ENCODE measurements around the gene ITSN1. TPM values are rescaled to one million over a fixed set of nuclear protein-coding genes. Genes with fewer than 3 reads are reported as not detected.
"Not testable (repeated sequence)": the region's sequence is repeated elsewhere in the genome, so short reads cannot be mapped to it uniquely, and the experiment has no call there.

Gene ITSN1
- total RNA-seq, 2 experiments from 2014 or later = 5.7 to 7.3 TPM

GRCh38 chr21:33664135-33664534 lies 21.8 kb downstream of the ITSN1 start:
- ChIA-PET CTCF (no interaction called here), POLR2A (no interaction called here)
- intact Hi-C loops (cut with DNase I, micrococcal nuclease) = no loop called here

GRCh38 chr21:33666153-33666552 lies 23.9 kb downstream of the ITSN1 start:
- H3K27ac Mint-ChIP-seq = no peak overlapping the region
- H3K36me3 Mint-ChIP-seq (ENCODE audit: low read depth) = no peaks in the 10 kb centered on the region
- intact Hi-C loops (cut with DNase I, micrococcal nuclease) = no loop called here
- CTCF ChIA-PET = interaction anchor here (0.6 to 1.5 kb wide), 3 partner anchors 19 to 56 kb away, joined by 3 to 4 read pairs (median 3); no protein-coding TSS in a partner anchor
- H3K27me3 Mint-ChIP-seq = no peaks in the 10 kb centered on the region
- H3K4me1 Mint-ChIP-seq = no peaks in the 10 kb centered on the region
- H3K9me3 Mint-ChIP-seq (ENCODE audit: low read depth) = peaks cover under 1% of the 10 kb centered on the region
- ATAC-seq (no peak), DNase-seq (no peak)
- H3K4me3 Mint-ChIP-seq = no peak overlapping the region
- POLR2A ChIA-PET = no interaction called here

More at GRCh38 chr21:33664135-33664534, 21.8 kb downstream of the ITSN1 start:
- ATAC-seq (no peak), DNase-seq (no peak)
- H3K27me3 Mint-ChIP-seq = no peaks in the 10 kb centered on the region
- no peak overlapping the region for H3K4me3 Mint-ChIP-seq
- H3K4me1 Mint-ChIP-seq = no peaks in the 10 kb centered on the region
- H3K9me3 Mint-ChIP-seq (ENCODE audit: low read depth) = peaks cover 1% of the 10 kb centered on the region
- H3K27ac Mint-ChIP-seq = no peak overlapping the region
- no peaks in the 10 kb centered on the region for H3K36me3 Mint-ChIP-seq (ENCODE audit: low read depth)

GRCh38 chr21:33667636-33668035 lies 25.3 kb downstream of the ITSN1 start:
- H3K27ac Mint-ChIP-seq = no peak overlapping the region
- no peak for ATAC-seq
- H3K4me1 Mint-ChIP-seq = no peaks in the 10 kb centered on the region
- CTCF ChIA-PET = interaction anchor here (1.1 kb wide), 1 partner anchor 18 kb away, joined by 3 read pairs; no protein-coding TSS in a partner anchor
- POLR2A ChIA-PET = no interaction called here
- no peak for DNase-seq
- H3K27me3 Mint-ChIP-seq = no peaks in the 10 kb centered on the region
- no peak overlapping the region for H3K4me3 Mint-ChIP-seq
- no peaks in the 10 kb centered on the region for H3K36me3 Mint-ChIP-seq (ENCODE audit: low read depth)
- H3K9me3 Mint-ChIP-seq (ENCODE audit: low read depth) = no peaks in the 10 kb centered on the region
- intact Hi-C loops (cut with DNase I, micrococcal nuclease) = no loop called here

- DNase-seq (no peak), ATAC-seq (no peak)
- ChIA-PET POLR2A (no interaction called here), CTCF (no interaction called here)
- H3K4me3 Mint-ChIP-seq = no peak overlapping the region
- H3K36me3 Mint-ChIP-seq (ENCODE audit: low read depth) = no peaks in the 10 kb centered on the region
- H3K9me3 Mint-ChIP-seq (ENCODE audit: low read depth) = no peaks in the 10 kb centered on the region
- intact Hi-C loops (cut with DNase I, micrococcal nuclease) = no loop called here
- no peaks in the 10 kb centered on the region for H3K4me1 Mint-ChIP-seq
- H3K27me3 Mint-ChIP-seq = no peaks in the 10 kb centered on the region
- no peak overlapping the region for H3K27ac Mint-ChIP-seq
These were observed 25.9 kb downstream of the ITSN1 start for GRCh38 chr21:33668180-33668579.

GRCh38 chr21:33668620-33669019 lies 26.3 kb downstream of the ITSN1 start:
- ChIA-PET POLR2A (no interaction called here), CTCF (interaction anchor here (0.7 kb wide), 1 partner anchor 16 kb away, joined by 3 read pairs; no protein-coding TSS in a partner anchor)
- Mint-ChIP-seq H3K9me3 (ENCODE audit: low read depth) (no peaks in the 10 kb centered on the region), H3K27ac (no peak overlapping the region), H3K4me3 (no peak overlapping the region), H3K27me3 (no peaks in the 10 kb centered on the region), H3K4me1 (no peaks in the 10 kb centered on the region), H3K36me3 (ENCODE audit: low read depth) (no peaks in the 10 kb centered on the region)
- ATAC-seq (no peak), DNase-seq (no peak)
- intact Hi-C loops (cut with DNase I, micrococcal nuclease) = no loop called here

GRCh38 chr21:33670076-33670978 lies 28.0 kb downstream of the ITSN1 start:
- Mint-ChIP-seq H3K4me3 (no peak overlapping the region), H3K27me3 (no peaks in the 10 kb centered on the region), H3K36me3 (ENCODE audit: low read depth) (no peaks in the 10 kb centered on the region), H3K4me1 (no peaks in the 10 kb centered on the region), H3K27ac (no peak overlapping the region), H3K9me3 (ENCODE audit: low read depth) (no peaks in the 10 kb centered on the region)
- ChIA-PET POLR2A (no interaction called here), CTCF (no interaction called here)
- ATAC-seq = no peak
- intact Hi-C loops (cut with DNase I, micrococcal nuclease) = no loop called here
- DNase-seq = peak; percentile 32

GRCh38 chr21:33673473-33673872 lies 31.2 kb downstream of the ITSN1 start:
- Mint-ChIP-seq H3K36me3 (ENCODE audit: low read depth) (no peaks in the 10 kb centered on the region), H3K4me3 (no peak overlapping the region), H3K27ac (no peak overlapping the region), H3K9me3 (ENCODE audit: low read depth) (no peaks in the 10 kb centered on the region), H3K27me3 (no peaks in the 10 kb centered on the region), H3K4me1 (no peaks in the 10 kb centered on the region)
- intact Hi-C loops (cut with DNase I, micrococcal nuclease) = no loop called here
- ChIA-PET CTCF (interaction anchor here (1.6 kb wide), 1 partner anchor 68 kb away, joined by 5 read pairs; no protein-coding TSS in a partner anchor), POLR2A (no interaction called here)
- ATAC-seq (no peak), DNase-seq (no peak)

GRCh38 chr21:33674226-33674625 lies 31.9 kb downstream of the ITSN1 start:
- Mint-ChIP-seq H3K9me3 (ENCODE audit: low read depth) (no peaks in the 10 kb centered on the region), H3K27ac (no peak overlapping the region), H3K36me3 (ENCODE audit: low read depth) (no peaks in the 10 kb centered on the region), H3K4me1 (no peaks in the 10 kb centered on the region), H3K27me3 (no peaks in the 10 kb centered on the region), H3K4me3 (no peak overlapping the region)
- ChIA-PET CTCF (interaction anchor here (1.6 kb wide), 1 partner anchor 68 kb away, joined by 5 read pairs; no protein-coding TSS in a partner anchor), POLR2A (no interaction called here)
- no peak for ATAC-seq
- intact Hi-C loops (cut with DNase I, micrococcal nuclease) = no loop called here
- no peak for DNase-seq

- H3K4me3 Mint-ChIP-seq; DNase-seq; ATAC-seq; intact Hi-C loops (cut with DNase I, micrococcal nuclease); H3K4me1 Mint-ChIP-seq; H3K9me3 Mint-ChIP-seq (ENCODE audit: low read depth); CTCF ChIA-PET; H3K27me3 Mint-ChIP-seq; H3K27ac Mint-ChIP-seq; POLR2A ChIA-PET; H3K36me3 Mint-ChIP-seq (ENCODE audit: low read depth): not testable (repeated sequence)
These were observed 34.4 kb downstream of the ITSN1 start for GRCh38 chr21:33676666-33677065.

GRCh38 chr21:33677450-33677849 lies 35.1 kb downstream of the ITSN1 start:
- Mint-ChIP-seq H3K27ac (no peak overlapping the region), H3K27me3 (no peaks in the 10 kb centered on the region), H3K4me3 (no peak overlapping the region), H3K36me3 (ENCODE audit: low read depth) (no peaks in the 10 kb centered on the region), H3K4me1 (no peaks in the 10 kb centered on the region), H3K9me3 (ENCODE audit: low read depth) (no peaks in the 10 kb centered on the region)
- no peak for ATAC-seq
- CTCF ChIA-PET = no interaction called here
- intact Hi-C loops (cut with DNase I, micrococcal nuclease) = no loop called here
- DNase-seq = no peak
- POLR2A ChIA-PET = no interaction called here

GRCh38 chr21:33680870-33681269 lies 38.6 kb downstream of the ITSN1 start:
- ChIA-PET CTCF (interaction anchor here (0.7 kb wide), 1 partner anchor 660 kb away, joined by 4 read pairs; no protein-coding TSS in a partner anchor), POLR2A (no interaction called here)
- ATAC-seq (no peak), DNase-seq (no peak)
- Mint-ChIP-seq H3K36me3 (ENCODE audit: low read depth) (no peaks in the 10 kb centered on the region), H3K27ac (no peak overlapping the region), H3K4me3 (no peak overlapping the region), H3K4me1 (peaks cover 3% of the 10 kb centered on the region), H3K9me3 (ENCODE audit: low read depth) (no peaks in the 10 kb centered on the region), H3K27me3 (peaks cover 4% of the 10 kb centered on the region)
- intact Hi-C loops (cut with DNase I, micrococcal nuclease) = no loop called here

- ATAC-seq = no peak
- no peaks in the 10 kb centered on the region for H3K36me3 Mint-ChIP-seq (ENCODE audit: low read depth)
- H3K27ac Mint-ChIP-seq = no peak overlapping the region
- no peak overlapping the region for H3K4me3 Mint-ChIP-seq
- DNase-seq = no peak
- intact Hi-C loops (cut with DNase I, micrococcal nuclease) = no loop called here
- H3K9me3 Mint-ChIP-seq (ENCODE audit: low read depth) = no peaks in the 10 kb centered on the region
- ChIA-PET POLR2A (no interaction called here), CTCF (no interaction called here)
- peaks cover 6% of the 10 kb centered on the region for H3K27me3 Mint-ChIP-seq
- H3K4me1 Mint-ChIP-seq = peaks cover 3% of the 10 kb centered on the region
These were observed 40.8 kb downstream of the ITSN1 start for GRCh38 chr21:33682992-33683627.
